ENCODE data around the gene RAD54L. TPM values are rescaled to one million over a fixed set of nuclear protein-coding genes. Genes with fewer than 3 reads are reported as not detected.

RAD54L gene
- total RNA-seq, 1 experiment from 2014 or later: 29.4 TPM

DNA sequence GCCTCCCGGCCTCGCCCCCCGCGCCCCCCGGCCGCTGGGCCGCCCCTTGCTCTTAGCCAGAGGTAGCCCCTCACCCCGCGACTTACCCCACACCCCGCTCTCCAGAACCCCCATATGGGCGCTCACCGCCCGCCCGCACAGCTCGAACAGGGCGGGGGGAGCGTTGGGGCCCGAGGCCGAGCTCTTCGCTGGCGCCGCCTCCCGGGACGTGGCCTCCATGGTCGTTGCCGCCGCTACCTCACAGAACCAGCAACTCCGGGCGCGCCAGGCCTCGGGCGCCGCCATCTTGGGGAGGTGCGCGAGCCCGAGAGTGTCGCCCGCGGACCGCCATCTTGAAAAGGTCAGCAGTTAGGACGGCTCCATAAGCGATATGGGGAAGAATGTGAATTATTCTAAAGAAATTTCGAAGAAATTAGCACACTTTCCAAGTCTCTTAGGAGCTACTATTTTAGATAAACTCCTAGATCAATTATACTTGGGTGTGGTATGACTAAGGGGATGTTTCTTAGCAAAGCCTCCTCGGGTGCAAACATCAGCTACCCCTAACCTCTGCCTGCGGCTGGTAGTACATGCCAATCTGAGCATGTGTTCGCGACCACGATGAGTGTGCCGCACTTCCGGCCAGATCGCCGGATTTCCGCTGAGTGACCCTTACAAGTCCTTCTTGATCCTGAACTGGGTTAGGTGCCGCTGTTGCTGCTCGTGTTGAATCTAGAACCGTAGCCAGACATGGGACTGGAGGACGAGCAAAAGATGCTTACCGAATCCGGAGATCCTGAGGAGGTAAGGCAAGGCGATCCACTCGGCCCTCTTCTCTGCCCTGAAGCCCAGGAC lies 55.7 kb downstream of the RAD54L start, which contains the start of the genes LRRC41 and UQCRH:
Gene LRRC41 (minus strand): TSS at position 579 of the 834 bp plus-strand sequence. CDS start 294 bp downstream, at position 285.
Gene UQCRH (plus strand): TSS at position 661 of the 834 bp plus-strand sequence. CDS start 69 bp downstream, at position 730.
- peaks cover 44% of the 10 kb centered on the region for H4K20me1 ChIP-seq (ENCODE audit: low read length)
- peak within 1 kb of the TSS; percentile 99 for H3K4me3 ChIP-seq (ENCODE audit: low read length)
- H3K9ac ChIP-seq (ENCODE audit: low read length): peak within 1 kb of the TSS; percentile 99
- H3K36me3 ChIP-seq (ENCODE audit: low read depth, low read length): peaks cover 6% of the 10 kb centered on the region; the same call in 1 of the 2 replicates
- H3K9me3 ChIP-seq (ENCODE audit: low read length): no peaks in the 10 kb centered on the region
- ChIA-PET POLR2A (ENCODE audit: unreplicated experiment) (interaction anchor here (0.5 to 1.8 kb wide), 3 partner anchors 13 to 349 kb away, joined by 3 to 6 read pairs (median 4); partner anchors contain the start of gene RAD54L), CTCF (interaction anchor here (0.7 to 0.9 kb wide), 4 partner anchors 37 to 58 kb away, joined by 3 to 7 read pairs (median 4); no protein-coding TSS in a partner anchor)
- peak; percentile 95 for DNase-seq
- H3K9me2 ChIP-seq (replicated peaks; ENCODE audit: low read length): no peaks in the 10 kb centered on the region
- H3K27ac ChIP-seq (ENCODE audit: low read length): peak within 1 kb of the TSS; percentile 76
- peak; percentile 61 for ATAC-seq
- H2AFZ ChIP-seq (ENCODE audit: low read length): peak within 1 kb of the TSS; percentile 65
- H3F3A ChIP-seq (ENCODE audit: low read length, unreplicated experiment): no peaks in the 10 kb centered on the region
- H3K4me1 ChIP-seq (ENCODE audit: insufficient read depth, low read length): peaks cover 28% of the 10 kb centered on the region
- no TSS peak for BruUV-seq (replicated peaks)
- intact Hi-C loops (cut with micrococcal nuclease): loop anchor here (1.0 to 10.0 kb wide), 2 partner anchors 37 to 58 kb away; partner anchors contain the start of genes NSUN4 and RAD54L
- peak within 1 kb of the TSS; percentile 86 for H3K4me2 ChIP-seq (ENCODE audit: low read length)
- TF ChIP-seq EZH2phosphoT487 (IDR thresholded peaks at IDR 0.05; ENCODE audit: borderline replicate concordance, low read length) (no peak), EZH2 (IDR thresholded peaks at IDR 0.05; ENCODE audit: low read length, unreplicated experiment) (no peak)
- TF ChIP-seq, protein P1, sequence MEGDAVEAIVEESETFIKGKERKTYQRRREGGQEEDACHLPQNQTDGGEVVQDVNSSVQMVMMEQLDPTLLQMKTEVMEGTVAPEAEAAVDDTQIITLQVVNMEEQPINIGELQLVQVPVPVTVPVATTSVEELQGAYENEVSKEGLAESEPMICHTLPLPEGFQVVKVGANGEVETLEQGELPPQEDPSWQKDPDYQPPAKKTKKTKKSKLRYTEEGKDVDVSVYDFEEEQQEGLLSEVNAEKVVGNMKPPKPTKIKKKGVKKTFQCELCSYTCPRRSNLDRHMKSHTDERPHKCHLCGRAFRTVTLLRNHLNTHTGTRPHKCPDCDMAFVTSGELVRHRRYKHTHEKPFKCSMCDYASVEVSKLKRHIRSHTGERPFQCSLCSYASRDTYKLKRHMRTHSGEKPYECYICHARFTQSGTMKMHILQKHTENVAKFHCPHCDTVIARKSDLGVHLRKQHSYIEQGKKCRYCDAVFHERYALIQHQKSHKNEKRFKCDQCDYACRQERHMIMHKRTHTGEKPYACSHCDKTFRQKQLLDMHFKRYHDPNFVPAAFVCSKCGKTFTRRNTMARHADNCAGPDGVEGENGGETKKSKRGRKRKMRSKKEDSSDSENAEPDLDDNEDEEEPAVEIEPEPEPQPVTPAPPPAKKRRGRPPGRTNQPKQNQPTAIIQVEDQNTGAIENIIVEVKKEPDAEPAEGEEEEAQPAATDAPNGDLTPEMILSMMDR (conservative IDR thresholded peaks at IDR 0.05; ENCODE audit: low read depth, low read length): no peak
- H3K79me2 ChIP-seq (ENCODE audit: low read length): peaks cover 98% of the 10 kb centered on the region
- no peaks in the 10 kb centered on the region for H3K27me3 ChIP-seq (ENCODE audit: low read length)

DNA sequence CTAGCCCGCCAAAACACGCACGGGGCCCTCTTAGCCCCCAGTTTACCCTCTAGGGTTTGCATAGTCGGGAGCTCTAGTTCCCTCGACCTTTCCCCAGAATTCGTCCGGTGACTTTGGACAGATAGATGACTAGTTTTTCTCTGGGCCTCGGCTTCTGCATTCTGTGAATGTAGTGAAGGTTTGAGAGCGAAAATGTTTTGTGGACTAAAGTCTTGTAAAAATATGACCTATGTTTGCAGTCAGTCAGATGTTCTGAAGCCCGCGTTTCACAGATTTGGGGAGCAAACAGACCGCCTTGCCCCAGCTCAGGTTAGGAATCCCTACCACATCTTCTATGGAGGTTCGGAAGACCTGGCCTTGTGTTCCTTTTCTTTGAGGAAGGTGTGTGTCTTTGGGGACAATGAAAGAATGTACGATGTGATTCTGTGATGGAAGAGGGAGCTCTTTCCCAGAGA lies 56.3 kb downstream of the RAD54L start:
- H3K4me1 ChIP-seq (ENCODE audit: insufficient read depth, low read length): peaks cover 28% of the 10 kb centered on the region
- H3K79me2 ChIP-seq (ENCODE audit: low read length): peaks cover 98% of the 10 kb centered on the region
- ChIA-PET POLR2A (ENCODE audit: unreplicated experiment) (interaction anchor here (1.8 kb wide), 1 partner anchor 57 kb away, joined by 6 read pairs; the partner anchor contains the start of gene RAD54L), CTCF (interaction anchor here (0.7 kb wide), 1 partner anchor 57 kb away, joined by 3 read pairs; no protein-coding TSS in a partner anchor)
- no peaks in the 10 kb centered on the region for H3K9me3 ChIP-seq (ENCODE audit: low read length)
- intact Hi-C loops (cut with micrococcal nuclease): loop anchor here (1.0 to 10.0 kb wide), 3 partner anchors 36 to 59 kb away; partner anchors contain the start of genes NSUN4 and RAD54L
- peak overlapping the region; percentile 65 for H2AFZ ChIP-seq (ENCODE audit: low read length)
- ATAC-seq (no peak), DNase-seq (no peak)
- peak overlapping the region; percentile 86 for H3K4me2 ChIP-seq (ENCODE audit: low read length)
- H3K9me2 ChIP-seq (replicated peaks; ENCODE audit: low read length): no peaks in the 10 kb centered on the region
- no peaks in the 10 kb centered on the region for H3F3A ChIP-seq (ENCODE audit: low read length, unreplicated experiment)
- peaks cover 47% of the 10 kb centered on the region for H4K20me1 ChIP-seq (ENCODE audit: low read length)
- peak overlapping the region; percentile 99 for H3K9ac ChIP-seq (ENCODE audit: low read length)
- H3K4me3 ChIP-seq (ENCODE audit: low read length): peak overlapping the region; percentile 99
- BruUV-seq (replicated peaks): TSS peak; percentile 87
- peak overlapping the region; percentile 76 for H3K27ac ChIP-seq (ENCODE audit: low read length)
- no peak for TF ChIP-seq EZH2 (IDR thresholded peaks at IDR 0.05; ENCODE audit: low read length, unreplicated experiment)
- TF ChIP-seq, protein P1 (conservative IDR thresholded peaks at IDR 0.05; ENCODE audit: low read depth, low read length): no peak
- TF ChIP-seq EZH2phosphoT487 (IDR thresholded peaks at IDR 0.05; ENCODE audit: borderline replicate concordance, low read length): no peak
- no peaks in the 10 kb centered on the region for H3K27me3 ChIP-seq (ENCODE audit: low read length)
- peaks cover 10% of the 10 kb centered on the region for H3K36me3 ChIP-seq (ENCODE audit: low read depth, low read length)

Data from PC-3 (cell line).